Measurements from ENCODE around the gene PPP4C. TPM values are rescaled to one million over a fixed set of nuclear protein-coding genes. Genes with fewer than 3 reads are reported as not detected.
A peak's percentile ranks its signal among the peaks of the same experiment; 100 is the strongest.

PPP4C gene
- polyA plus RNA-seq, 3 donors: 186 to 388 (median 279) TPM

GRCh38 chr16:30063893-30064728, 11.7 kb upstream of the PPP4C start:
- DNase-seq: peak; percentile 50 to 67 (median 53)
- H3K36me3 ChIP-seq (replicated peaks in 1 of 2; ENCODE audit: control insufficient read depth in 1 of 2, insufficient read depth in 2 of 2, low read length in 2 of 2): peaks cover 20 to 25% of the 10 kb centered on the region in 2 donors
- H3K79me2 ChIP-seq (ENCODE audit: insufficient read depth, low read length): peaks cover 51% of the 10 kb centered on the region
- H3K9ac ChIP-seq (ENCODE audit: insufficient read depth, low read length, poor library complexity, severe bottlenecking): peak overlapping the region; percentile 68
- H3K4me1 Mint-ChIP-seq: peaks cover 31% of the 10 kb centered on the region
- peak overlapping the region; percentile 94 to 97 (median 96) for H3K27ac Mint-ChIP-seq
- intact Hi-C loops (cut with micrococcal nuclease): no loop called here
- peaks cover 38 to 46% of the 10 kb centered on the region in 2 donors for H3K4me1 ChIP-seq (ENCODE audit: control insufficient read depth in 1 of 2, insufficient read depth in 2 of 2, low read length in 2 of 2)
- no peaks in the 10 kb centered on the region for H3K27me3 ChIP-seq (ENCODE audit: control insufficient read depth in 2 of 2, insufficient read depth in 2 of 2, low read length in 2 of 2)
- H3K4me3 ChIP-seq (replicated peaks in 1 of 3; ENCODE audit: low read depth in 2 of 3, low read length in 3 of 3): peak overlapping the region; percentile 95 to 99 (median 97)
- 0% methylated on average over 9 of the region's 27 CpGs for WGBS (ENCODE audit: insufficient coverage)
- peaks cover 0 to 2% (median 0%) of the 10 kb centered on the region in 7 donors for H3K9me3 Mint-ChIP-seq
- H3K36me3 Mint-ChIP-seq: peaks cover 21 to 27% of the 10 kb centered on the region in 2 donors
- peak overlapping the region; percentile 93 to 97 for H3K4me3 Mint-ChIP-seq
- peak overlapping the region; percentile 94 for H3K27ac ChIP-seq (ENCODE audit: low read depth in 1 of 2, low read length in 2 of 2)
- peak; percentile 65 for TF ChIP-seq CTCF (IDR thresholded peaks at IDR 0.05)
- H3K9me3 ChIP-seq (replicated peaks in 1 of 2; ENCODE audit: control insufficient read depth in 1 of 2, insufficient read depth in 1 of 2, low read length in 2 of 2): no peaks in the 10 kb centered on the region
- peaks cover 0 to 3% (median 0%) of the 10 kb centered on the region in 3 donors for H3K27me3 Mint-ChIP-seq (ENCODE audit: low read depth in 3 of 3)
- peaks cover 35% of the 10 kb centered on the region for H4K20me1 ChIP-seq (ENCODE audit: insufficient read depth, low read length)
- peak overlapping the region; percentile 90 for H2AFZ ChIP-seq (ENCODE audit: insufficient read depth, low read depth, low read length, poor library complexity, severe bottlenecking)
- H3K4me2 ChIP-seq (replicated peaks; ENCODE audit: extremely low read depth, low read length, poor library complexity, severe bottlenecking): peak overlapping the region; percentile 87

- Mint-ChIP-seq H3K36me3 (peaks cover 28 to 33% of the 10 kb centered on the region in 2 donors), H3K9me3 (peaks cover 0 to 2% (median 0%) of the 10 kb centered on the region in 7 donors), H3K4me3 (peak overlapping the region; percentile 93 to 97), H3K4me1 (peaks cover 36% of the 10 kb centered on the region), H3K27ac (peak overlapping the region; percentile 94 to 97 (median 96)), H3K27me3 (ENCODE audit: low read depth in 3 of 3) (peaks cover 0 to 3% (median 0%) of the 10 kb centered on the region in 3 donors)
- no peak for TF ChIP-seq CTCF (IDR thresholded peaks at IDR 0.05)
- H3K27ac ChIP-seq (ENCODE audit: low read depth in 1 of 2, low read length in 2 of 2): peak overlapping the region; percentile 94
- DNase-seq: no peak
- peaks cover 26 to 31% of the 10 kb centered on the region in 2 donors for H3K36me3 ChIP-seq (replicated peaks in 1 of 2; ENCODE audit: control insufficient read depth in 1 of 2, insufficient read depth in 2 of 2, low read length in 2 of 2)
- peak overlapping the region; percentile 87 for H3K4me2 ChIP-seq (replicated peaks; ENCODE audit: extremely low read depth, low read length, poor library complexity, severe bottlenecking)
- intact Hi-C loops (cut with micrococcal nuclease): loop anchor here (5.0 kb wide), 1 partner anchor 58 kb away; the partner anchor contains the start of gene MAPK3 (in 2 of the 2)
- H3K79me2 ChIP-seq (ENCODE audit: insufficient read depth, low read length): peaks cover 57% of the 10 kb centered on the region
- 0% methylated on average over 20 of the region's 25 CpGs for WGBS (ENCODE audit: insufficient coverage)
- H3K4me3 ChIP-seq (replicated peaks in 1 of 3; ENCODE audit: low read depth in 2 of 3, low read length in 3 of 3): peak overlapping the region; percentile 95 to 99 (median 97)
- H3K27me3 ChIP-seq (ENCODE audit: control insufficient read depth in 2 of 2, insufficient read depth in 2 of 2, low read length in 2 of 2): no peaks in the 10 kb centered on the region
- peak overlapping the region; percentile 90 for H2AFZ ChIP-seq (ENCODE audit: insufficient read depth, low read depth, low read length, poor library complexity, severe bottlenecking)
- peaks cover 39 to 51% of the 10 kb centered on the region in 2 donors for H3K4me1 ChIP-seq (ENCODE audit: control insufficient read depth in 1 of 2, insufficient read depth in 2 of 2, low read length in 2 of 2)
- H4K20me1 ChIP-seq (ENCODE audit: insufficient read depth, low read length): peaks cover 41% of the 10 kb centered on the region
- peak overlapping the region; percentile 68 for H3K9ac ChIP-seq (ENCODE audit: insufficient read depth, low read length, poor library complexity, severe bottlenecking)
- H3K9me3 ChIP-seq (replicated peaks in 1 of 2; ENCODE audit: control insufficient read depth in 1 of 2, insufficient read depth in 1 of 2, low read length in 2 of 2): no peaks in the 10 kb centered on the region
Observed at GRCh38 chr16:30064729-30065101, 11.1 kb upstream of the PPP4C start.

Measured in CD14-positive monocyte (primary cell).